Raji (cell line): Measurements from ENCODE around the gene CCDC7.

ENCODE experiments used
- POLR2A ChIP-seq: IDR thresholded peaks from 2 replicates; pipeline ENCODE4 v1.6.1; 2011; ENCODE audit warnings: low read depth, low read length, control low read depth; ENCODE audit not compliant: insufficient read depth

Gene CCDC7

GRCh38 chr10:32680803-32681557 lies 235.0 kb downstream of the CCDC7 start:
- TF ChIP-seq POLR2A: no peak

- TF ChIP-seq POLR2A: no peak
Measured at GRCh38 chr10:32684291-32684690, 238.4 kb downstream of the CCDC7 start.

GRCh38 chr10:32687116-32687515 lies 241.2 kb downstream of the CCDC7 start:
- TF ChIP-seq POLR2A: no peak

- no peak for TF ChIP-seq POLR2A
Measured at GRCh38 chr10:32687546-32687945, 241.6 kb downstream of the CCDC7 start.

- TF ChIP-seq POLR2A: no peak
Measured at GRCh38 chr10:32692174-32692573, 246.2 kb downstream of the CCDC7 start.

GRCh38 chr10:32693441-32693979 lies 247.6 kb downstream of the CCDC7 start:
- no peak for TF ChIP-seq POLR2A

GRCh38 chr10:32713560-32713959 lies 267.6 kb downstream of the CCDC7 start:
- no peak for TF ChIP-seq POLR2A

- no peak for TF ChIP-seq POLR2A
Measured at GRCh38 chr10:32731527-32731926, 285.6 kb downstream of the CCDC7 start.

- TF ChIP-seq POLR2A: no peak
Measured at GRCh38 chr10:32738958-32739357, 293.0 kb downstream of the CCDC7 start.

GRCh38 chr10:32744321-32744720 lies 298.4 kb downstream of the CCDC7 start:
- TF ChIP-seq POLR2A: no peak

GRCh38 chr10:32746869-32747268 lies 300.9 kb downstream of the CCDC7 start:
- no peak for TF ChIP-seq POLR2A

- TF ChIP-seq POLR2A: no peak
Measured at GRCh38 chr10:32751582-32751981, 305.6 kb downstream of the CCDC7 start.

- TF ChIP-seq POLR2A: no peak
Measured at GRCh38 chr10:32771217-32771616, 325.3 kb downstream of the CCDC7 start.

GRCh38 chr10:32773105-32773504 lies 327.2 kb downstream of the CCDC7 start:
- no peak for TF ChIP-seq POLR2A

GRCh38 chr10:32786968-32787367 lies 341.0 kb downstream of the CCDC7 start:
- TF ChIP-seq POLR2A: no peak

- no peak for TF ChIP-seq POLR2A
Measured at GRCh38 chr10:32787690-32788284, 341.8 kb downstream of the CCDC7 start.
